Large intestine (tissue), 3 donors: ENCODE measurements around the gene LOC128125822.

Source experiments
- DNase-seq, 2 donors: peaks; one replicate each; pipeline versions ENCODE4 v3.0.0 to v3.0.0-alpha.2; 2013
- H3K27ac ChIP-seq: one replicate; pipeline ENCODE4 v1.5.1; 2013; ENCODE audit warnings: low read length
- H3K27me3 ChIP-seq: 2 replicates; pipeline ENCODE4 v1.6.1; 2013; ENCODE audit warnings: low read length; ENCODE audit not compliant: control insufficient read depth, insufficient read depth
- H3K36me3 ChIP-seq: 2 replicates; pipeline ENCODE4 v1.6.1; 2013; ENCODE audit warnings: low read length; ENCODE audit not compliant: control insufficient read depth, insufficient read depth
- H3K4me1 ChIP-seq: one replicate; pipeline ENCODE4 v1.6.1; 2013; ENCODE audit warnings: low read length; ENCODE audit not compliant: control insufficient read depth, insufficient read depth
- H3K4me3 ChIP-seq: one replicate; pipeline ENCODE4 v1.5.1; 2013; ENCODE audit warnings: low read length
- H3K9me3 ChIP-seq: one replicate; pipeline ENCODE4 v1.6.1; 2013; ENCODE audit warnings: mild to moderate bottlenecking, low read depth, low read length, moderate library complexity; ENCODE audit not compliant: control insufficient read depth
- WGBS: methylation state at CpG from one replicate; pipeline ENCODE4 v1.1.5; 2013; ENCODE audit warnings: low lambda C conversion rate; ENCODE audit not compliant: insufficient coverage; 5-methylcytosine and 5-hydroxymethylcytosine counted together

LOC128125822 gene

GRCh38 chr6:63572747-63573075 lies 431 bp downstream of the LOC128125822 start:
- no peak for DNase-seq
- Histone ChIP-seq H3K4me1 (peaks cover 18% of the 10 kb centered on the region), H3K27me3 (no peaks in the 10 kb centered on the region), H3K4me3 (peak overlapping the region; percentile 94), H3K27ac (peak overlapping the region; percentile 87), H3K9me3 (no peaks in the 10 kb centered on the region), H3K36me3 (peaks cover 14% of the 10 kb centered on the region)
- no CpG with 5 or more reads among the region's 42 CpGs for WGBS

GRCh38 chr6:63573076-63573898 lies 1.0 kb downstream of the LOC128125822 start:
- no peaks in the 10 kb centered on the region for H3K27me3 ChIP-seq

GRCh38 chr6:63573899-63574553 lies 1.7 kb downstream of the LOC128125822 start:
- WGBS = 0% methylated on average over 1 of the region's 10 CpGs
- H3K27ac ChIP-seq = peak overlapping the region; percentile 87
- H3K27me3 ChIP-seq = no peaks in the 10 kb centered on the region
- H3K9me3 ChIP-seq = no peaks in the 10 kb centered on the region
- DNase-seq = peak; percentile 48 to 78
- H3K4me1 ChIP-seq = peaks cover 13% of the 10 kb centered on the region
- peaks cover 19% of the 10 kb centered on the region for H3K36me3 ChIP-seq
- H3K4me3 ChIP-seq = peak overlapping the region; percentile 94

More at GRCh38 chr6:63573076-63573898, 1.0 kb downstream of the LOC128125822 start:
- Histone ChIP-seq H3K36me3 (peaks cover 16% of the 10 kb centered on the region), H3K9me3 (no peaks in the 10 kb centered on the region), H3K27ac (peak overlapping the region; percentile 87), H3K4me1 (peaks cover 13% of the 10 kb centered on the region), H3K4me3 (peak overlapping the region; percentile 94)
- no CpG with 5 or more reads among the region's 86 CpGs for WGBS
- DNase-seq = peak; percentile 91 to 97

- WGBS = 60% methylated on average over 1 of the region's 2 CpGs
- H3K4me1 ChIP-seq = peaks cover 13% of the 10 kb centered on the region
- H3K9me3 ChIP-seq = no peaks in the 10 kb centered on the region
- H3K27me3 ChIP-seq = no peaks in the 10 kb centered on the region
- peaks cover 21% of the 10 kb centered on the region for H3K36me3 ChIP-seq
- peak overlapping the region; percentile 94 for H3K4me3 ChIP-seq
- peak overlapping the region; percentile 87 for H3K27ac ChIP-seq
- no peak for DNase-seq
Measured at GRCh38 chr6:63574554-63574900, 2.2 kb downstream of the LOC128125822 start.

GRCh38 chr6:63576147-63576772 lies 4.0 kb downstream of the LOC128125822 start:
- Histone ChIP-seq H3K27me3 (no peaks in the 10 kb centered on the region), H3K27ac (peak overlapping the region; percentile 20), H3K9me3 (no peaks in the 10 kb centered on the region), H3K4me1 (peaks cover under 1% of the 10 kb centered on the region), H3K4me3 (no peak overlapping the region), H3K36me3 (peaks cover 30% of the 10 kb centered on the region)
- WGBS = no CpG with 5 or more reads among the region's 3 CpGs
- no peak for DNase-seq

GRCh38 chr6:63576985-63577712 lies 4.9 kb downstream of the LOC128125822 start:
- WGBS = no CpG with 5 or more reads among the region's 5 CpGs
- Histone ChIP-seq H3K27ac (no peak overlapping the region), H3K4me1 (no peaks in the 10 kb centered on the region), H3K9me3 (no peaks in the 10 kb centered on the region), H3K36me3 (peaks cover 30% of the 10 kb centered on the region), H3K27me3 (no peaks in the 10 kb centered on the region), H3K4me3 (no peak overlapping the region)
- DNase-seq = no peak

GRCh38 chr6:63578757-63579156 lies 6.5 kb downstream of the LOC128125822 start:
- Histone ChIP-seq H3K4me1 (no peaks in the 10 kb centered on the region), H3K27me3 (no peaks in the 10 kb centered on the region), H3K4me3 (no peak overlapping the region), H3K9me3 (no peaks in the 10 kb centered on the region), H3K36me3 (peaks cover 32% of the 10 kb centered on the region), H3K27ac (no peak overlapping the region)
- 100% methylated on average over 2 of the region's 2 CpGs for WGBS
- no peak for DNase-seq

GRCh38 chr6:63579937-63580703 lies 7.8 kb downstream of the LOC128125822 start:
- no CpG with 5 or more reads among the region's 6 CpGs for WGBS
- H3K27ac ChIP-seq = no peak overlapping the region

GRCh38 chr6:63580704-63580961 lies 8.4 kb downstream of the LOC128125822 start:
- Histone ChIP-seq H3K4me1 (no peaks in the 10 kb centered on the region), H3K36me3 (peaks cover 32% of the 10 kb centered on the region)
- 77% methylated on average over 2 of the region's 3 CpGs for WGBS

More at GRCh38 chr6:63579937-63580703, 7.8 kb downstream of the LOC128125822 start:
- Histone ChIP-seq H3K27me3 (no peaks in the 10 kb centered on the region), H3K9me3 (no peaks in the 10 kb centered on the region), H3K36me3 (peaks cover 32% of the 10 kb centered on the region), H3K4me3 (no peak overlapping the region), H3K4me1 (no peaks in the 10 kb centered on the region)
- no peak for DNase-seq

More at GRCh38 chr6:63580704-63580961, 8.4 kb downstream of the LOC128125822 start:
- no peak overlapping the region for H3K4me3 ChIP-seq
- H3K27me3 ChIP-seq = no peaks in the 10 kb centered on the region
- no peak for DNase-seq
- no peaks in the 10 kb centered on the region for H3K9me3 ChIP-seq
- no peak overlapping the region for H3K27ac ChIP-seq
